GM18868 (cell line): ENCODE results near the gene SAA4.
"Not testable (repeated sequence)": the region's sequence is repeated elsewhere in the genome, so short reads cannot be mapped to it uniquely, and the experiment has no call there.

Experiments used
- ATAC-seq: cut with Tn5 transposase; IDR thresholded peaks from one replicate; pipeline ENCODE4 v1.9.1; 2021; ENCODE audit warnings: mild to moderate bottlenecking, moderate library complexity; ENCODE audit not compliant: unreplicated experiment

SAA4 gene

GRCh38 chr11:18247191-18247581, 10.6 kb upstream of the SAA4 start:
- peak; percentile 3 for ATAC-seq

GRCh38 chr11:18246379-18247190, 10.0 kb upstream of the SAA4 start:
- ATAC-seq, result peak; percentile 73

GRCh38 chr11:18245396-18245795, 8.8 kb upstream of the SAA4 start:
- ATAC-seq, result no peak

GRCh38 chr11:18243783-18244362, 7.3 kb upstream of the SAA4 start:
- ATAC-seq, result no peak

- ATAC-seq, result no peak
These were observed 3.1 kb upstream of the SAA4 start for GRCh38 chr11:18239655-18240054.

- ATAC-seq, result no peak
These were observed 938 bp downstream of the SAA4 start for GRCh38 chr11:18235394-18236334.

GRCh38 chr11:18233912-18234311, 2.7 kb downstream of the SAA4 start:
- no peak for ATAC-seq

GRCh38 chr11:18230859-18231258, 5.7 kb downstream of the SAA4 start:
- ATAC-seq, result no peak

- ATAC-seq, result peak; percentile 93
These were observed 7.1 kb downstream of the SAA4 start for GRCh38 chr11:18229501-18229900.

GRCh38 chr11:18225913-18226312, 10.7 kb downstream of the SAA4 start:
- ATAC-seq, result peak; percentile 30

- no peak for ATAC-seq
These were observed 12.8 kb downstream of the SAA4 start for GRCh38 chr11:18223591-18224387.

GRCh38 chr11:18222814-18223421, 13.7 kb downstream of the SAA4 start:
- ATAC-seq, result no peak

GRCh38 chr11:18221274-18221876, 15.2 kb downstream of the SAA4 start:
- ATAC-seq, result no peak

GRCh38 chr11:18209058-18209457, 27.5 kb downstream of the SAA4 start:
- ATAC-seq, result no peak

GRCh38 chr11:18204771-18205170, 31.8 kb downstream of the SAA4 start:
- no peak for ATAC-seq

GRCh38 chr11:18204220-18204619, 32.4 kb downstream of the SAA4 start:
- no peak for ATAC-seq

- no peak for ATAC-seq
These were observed 32.9 kb downstream of the SAA4 start for GRCh38 chr11:18203723-18204122.

GRCh38 chr11:18197738-18198137, 38.9 kb downstream of the SAA4 start:
- not testable (repeated sequence) for ATAC-seq

- ATAC-seq, result no peak
These were observed 40.1 kb downstream of the SAA4 start for GRCh38 chr11:18196532-18196931.

- no peak for ATAC-seq
These were observed 43.6 kb downstream of the SAA4 start for GRCh38 chr11:18193010-18193409.
